Measurements from ENCODE around the gene XG.
"Not testable (repeated sequence)": the region's sequence is repeated elsewhere in the genome, so short reads cannot be mapped to it uniquely, and the experiment has no call there.

Gene XG

GRCh38 chrX:2781698-2782097 is 29.9 kb downstream of the XG start:
- DNase-seq: peak in 1 of 2 experiments; percentile 19

DNA sequence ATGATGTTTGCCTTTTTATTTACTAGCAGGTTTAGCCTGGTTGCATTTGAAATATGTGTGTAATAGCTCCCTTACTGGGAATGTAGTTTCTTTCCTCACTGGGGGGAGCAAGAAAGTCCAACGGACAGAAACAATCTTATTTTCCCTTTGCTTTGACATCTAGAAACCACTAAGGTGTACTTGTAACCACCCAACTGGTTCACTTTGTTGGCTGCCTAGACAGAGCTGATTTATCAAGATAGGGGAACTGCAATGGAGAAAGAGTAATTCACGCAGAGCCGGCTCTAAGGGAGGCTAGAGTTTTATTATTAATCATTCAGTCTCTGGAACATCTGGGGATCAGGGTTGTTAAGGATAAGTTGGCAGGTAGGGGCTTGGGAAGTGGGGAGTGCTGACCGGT is 30.3 kb downstream of the XG start:
- DNase-seq: no peak

DNA sequence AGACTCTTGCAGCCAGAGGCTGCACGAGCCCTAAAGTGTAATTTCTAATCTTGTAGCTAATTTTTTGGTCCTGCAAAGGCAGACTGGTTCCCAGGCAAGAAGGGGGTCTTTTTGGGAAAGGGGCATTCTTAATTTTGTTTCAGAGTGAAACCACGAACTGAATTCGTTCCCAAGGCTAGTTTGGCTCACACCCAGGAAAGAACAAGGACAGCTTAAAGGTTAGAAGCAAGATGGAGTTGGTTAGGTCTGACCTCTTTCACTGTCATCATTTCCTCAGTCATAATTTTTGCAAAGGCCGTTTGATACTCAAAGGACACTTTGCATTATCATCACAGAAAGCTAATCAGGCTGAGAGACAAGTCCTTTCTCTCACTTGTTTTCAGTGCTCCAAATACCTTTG is 30.9 kb downstream of the XG start:
- DNase-seq: no peak

DNA sequence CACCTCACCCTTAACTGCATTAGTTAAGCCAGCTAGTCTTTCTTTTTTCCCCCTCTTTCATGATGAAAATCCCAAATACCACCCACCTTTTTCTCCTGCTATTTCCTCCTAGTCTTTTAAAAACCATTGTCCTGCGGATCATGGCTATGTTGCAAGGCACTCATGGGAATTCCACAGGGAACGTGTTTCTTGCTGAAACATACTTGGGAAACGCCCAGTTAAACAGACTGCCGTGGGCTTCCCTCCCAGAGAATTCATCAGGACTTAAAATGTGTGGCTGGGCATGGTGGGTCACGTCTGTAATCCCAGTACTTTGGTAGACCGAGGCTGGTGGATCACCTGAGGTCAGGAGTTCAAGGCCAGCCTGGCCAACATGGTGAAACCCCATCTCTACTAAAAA is 32.2 kb downstream of the XG start:
- DNase-seq: no peak

DNA sequence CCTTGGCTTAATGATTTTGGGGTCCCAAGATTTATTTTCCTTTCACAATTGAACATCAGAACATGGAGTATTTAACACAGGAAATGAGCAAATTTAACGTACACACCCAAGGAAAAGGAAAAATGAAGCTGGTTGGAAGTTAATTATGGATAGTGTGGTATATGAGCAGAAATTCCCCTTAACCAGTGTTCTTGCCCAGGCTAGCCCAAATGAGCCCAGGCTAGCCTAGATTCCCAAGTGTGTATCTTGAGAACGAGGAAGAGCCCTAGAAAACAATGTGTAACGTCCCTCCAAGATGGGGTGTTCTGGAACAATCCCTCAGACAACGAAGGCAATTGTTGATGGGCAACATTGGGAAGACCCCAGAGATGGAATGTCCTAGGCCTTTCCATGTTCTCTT is 33.7 kb downstream of the XG start:
- DNase-seq: no peak

DNA sequence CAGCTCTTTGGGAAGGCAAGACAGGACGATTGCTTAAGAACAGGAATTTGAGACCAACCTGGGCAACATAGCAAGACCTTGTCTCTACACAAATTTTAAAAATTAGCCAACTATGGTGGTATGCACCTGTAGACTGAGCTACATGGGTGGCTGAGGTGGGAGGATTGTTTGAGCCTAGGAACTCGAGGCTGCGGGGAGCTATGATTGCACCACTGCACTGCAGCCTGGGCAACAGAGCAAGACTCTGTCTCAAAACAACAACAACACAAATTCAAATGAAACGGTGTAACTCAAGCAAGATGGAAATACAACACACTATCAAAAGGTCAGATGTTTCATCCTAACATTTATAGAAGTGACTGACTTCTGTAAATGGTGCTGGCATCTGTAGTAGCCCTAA is 37.1 kb downstream of the XG start:
- DNase-seq: no peak

GRCh38 chrX:2789569-2789968 is 37.7 kb downstream of the XG start:
- no peak for DNase-seq

GRCh38 chrX:2793752-2794151 is 41.9 kb downstream of the XG start:
- no peak for DNase-seq

GRCh38 chrX:2794336-2794735 is 42.5 kb downstream of the XG start:
- DNase-seq: no peak

DNA sequence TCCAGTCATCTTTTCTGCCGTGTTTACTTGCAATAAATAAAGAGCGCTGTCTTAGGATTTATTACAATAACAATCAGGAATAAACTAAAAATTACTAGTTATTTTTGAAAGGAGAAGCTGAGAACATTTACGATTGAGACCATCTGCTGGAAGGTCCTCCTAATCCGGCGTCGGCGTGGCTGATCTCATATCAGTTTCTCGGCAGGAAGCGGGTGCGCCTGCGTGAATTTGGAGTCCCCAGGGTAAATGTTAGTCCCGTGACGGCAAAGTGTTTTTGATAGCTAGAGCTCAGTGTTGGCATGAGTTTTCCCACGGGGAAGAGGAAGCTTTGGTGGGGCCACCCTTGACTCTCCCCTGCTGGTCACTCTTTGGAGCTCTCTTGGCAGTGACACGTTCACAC is 45.0 kb downstream of the XG start:
- DNase-seq: not testable (repeated sequence)

- no peak for DNase-seq
Observed at GRCh38 chrX:2799369-2799768, 47.5 kb downstream of the XG start.

GRCh38 chrX:2799980-2800379 is 48.1 kb downstream of the XG start:
- not testable (repeated sequence) for DNase-seq

- no peak for DNase-seq
Observed at GRCh38 chrX:2801223-2801622, 49.4 kb downstream of the XG start.

DNA sequence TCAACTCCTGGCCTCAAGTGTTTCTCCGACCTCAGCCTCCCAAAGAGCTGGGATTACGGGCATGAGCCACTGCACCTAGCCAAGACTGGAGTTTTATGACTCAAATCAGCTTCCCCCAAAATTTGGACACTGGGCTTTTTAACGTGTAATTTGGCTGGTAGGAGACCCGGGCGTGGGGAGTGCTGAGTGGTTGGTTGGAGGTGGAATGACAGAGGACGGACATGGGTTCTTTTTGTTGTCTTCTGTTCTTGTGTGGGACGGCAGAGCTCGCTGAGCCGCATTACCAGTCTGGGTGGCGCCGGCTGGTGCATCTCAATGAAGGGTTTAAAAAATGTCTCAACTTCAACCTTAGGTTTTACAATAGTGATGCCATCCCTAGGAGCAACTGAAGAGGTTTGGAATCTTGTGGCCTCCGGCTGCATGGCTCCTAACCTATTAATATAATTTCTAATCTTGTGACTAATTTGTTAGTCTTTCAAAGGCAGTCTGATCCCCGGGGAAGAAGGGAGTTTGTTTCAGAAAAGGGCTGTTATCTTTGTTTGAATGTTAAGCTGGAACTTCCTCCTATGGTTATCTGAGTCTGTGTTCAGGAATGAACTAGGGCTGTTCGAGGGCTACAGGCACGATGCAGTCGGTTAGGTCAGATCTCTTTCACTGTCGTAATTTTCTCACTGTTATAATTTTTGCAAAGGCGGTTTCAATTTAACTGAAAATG is 50.7 kb downstream of the XG start:
- DNase-seq: not testable (repeated sequence)

- not testable (repeated sequence) for DNase-seq
Observed at GRCh38 chrX:2803486-2803885, 51.6 kb downstream of the XG start.

GRCh38 chrX:2804106-2804843 is 52.4 kb downstream of the XG start:
- DNase-seq: not testable (repeated sequence)

- DNase-seq: not testable (repeated sequence)
Observed at GRCh38 chrX:2804858-2805257, 53.0 kb downstream of the XG start.

DNA sequence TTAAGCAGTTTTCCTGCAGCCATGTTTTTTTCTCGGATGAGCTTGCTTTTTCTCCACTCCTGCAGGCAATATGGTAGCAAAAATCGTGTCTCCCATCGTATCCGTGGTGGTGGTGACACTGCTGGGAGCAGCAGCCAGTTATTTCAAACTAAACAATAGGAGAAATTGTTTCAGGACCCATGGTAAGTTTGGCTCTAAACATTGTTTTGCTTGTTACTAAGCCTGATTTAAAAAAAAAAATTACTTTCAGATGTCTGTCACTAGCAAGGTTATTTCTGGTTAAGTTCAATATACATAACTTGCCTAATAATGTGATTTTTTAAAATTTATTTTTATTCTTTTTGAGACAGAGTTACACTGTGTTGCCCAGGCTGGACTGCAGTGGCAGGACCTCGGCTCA is 59.4 kb downstream of the XG start:
- no peak for DNase-seq

DNA sequence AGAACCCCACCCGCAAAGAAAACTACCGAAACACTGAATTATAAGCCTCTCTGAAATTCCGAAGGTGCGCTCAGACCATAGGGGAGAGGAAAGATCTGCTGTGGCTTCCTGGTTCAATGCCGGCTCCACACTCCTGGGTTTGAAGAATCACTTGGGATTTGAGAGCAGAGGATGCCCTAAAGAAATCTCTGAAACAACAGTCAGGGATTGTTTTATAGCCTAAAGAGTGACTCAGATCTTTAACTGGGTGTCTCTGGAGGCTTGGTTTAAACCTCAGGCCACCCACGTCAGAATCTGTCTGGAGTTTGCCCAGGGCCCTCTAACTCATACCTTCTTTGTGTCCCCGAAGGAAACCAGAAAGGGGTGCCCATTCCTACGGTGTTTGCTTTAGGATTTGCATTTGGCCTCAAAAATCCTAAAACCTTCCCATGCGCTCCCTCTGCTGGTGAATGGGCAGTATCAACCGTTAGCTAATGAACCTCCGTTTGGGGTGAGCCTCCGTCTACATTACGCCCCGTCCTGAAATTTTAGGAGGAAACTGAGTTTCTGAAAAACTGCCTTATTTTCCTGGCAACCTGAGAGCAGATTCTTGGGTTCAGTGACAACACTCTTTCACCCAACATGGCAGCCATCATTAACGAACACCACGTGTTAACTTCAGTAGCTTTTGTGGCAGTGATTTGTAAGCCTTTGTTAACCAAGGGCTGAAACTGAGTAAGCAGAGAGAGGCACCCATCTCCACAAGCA is 60.5 kb downstream of the XG start:
- DNase-seq: peak; percentile 60 to 67

GRCh38 chrX:2817036-2817435 is 65.2 kb downstream of the XG start:
- no peak for DNase-seq

- no peak for DNase-seq
Observed at GRCh38 chrX:2819345-2820135, 67.7 kb downstream of the XG start.

GRCh38 chrX:2820136-2820771 is 68.4 kb downstream of the XG start:
- DNase-seq: no peak

Measured in activated T-cell treated with anti-CD3 and anti-CD28 coated beads, Interleukin-2, amount 50 U/mL, for 48 hours (primary cell).